PFSK-1 (cell line): Measurements from ENCODE around the gene PDCD4.

Source experiments
- FOXP2 ChIP-seq: optimal IDR thresholded peaks from 2 replicates; pipeline ENCODE3; 2011; ENCODE audit warnings: borderline replicate concordance, control low read depth, inconsistent platforms; ENCODE audit not compliant: insufficient read depth; ENCODE audit errors: extremely low read length, extremely low read depth
- POLR2AphosphoS5 ChIP-seq: IDR thresholded peaks from 2 replicates; pipeline ENCODE4 v1.6.1; 2012; ENCODE audit warnings: low read depth, mild to moderate bottlenecking, control low read depth, low read length, moderate library complexity
- SIN3A ChIP-seq: IDR thresholded peaks from 2 replicates; pipeline ENCODE4 v1.6.1; 2012; ENCODE audit warnings: mild to moderate bottlenecking, low read length, moderate library complexity, borderline replicate concordance; ENCODE audit not compliant: insufficient read depth
- TAF1 ChIP-seq: IDR thresholded peaks from 2 replicates; pipeline ENCODE4 v1.6.1; 2012; ENCODE audit warnings: low read length, control low read depth, borderline replicate concordance; ENCODE audit not compliant: insufficient read depth
- TF ChIP-seq, protein P1 (sequence below), 2 experiments: IDR thresholded peaks; 2 replicates each; pipeline versions ENCODE4 v1.6.1 to v1.8.0; 2011 to 2012; ENCODE audit warnings: low read depth in 2 of 2, low read length in 2 of 2, control low read depth in 1 of 2, inconsistent platforms in 1 of 2, mild to moderate bottlenecking in 1 of 2, moderate library complexity in 1 of 2; ENCODE audit not compliant: insufficient read depth in 1 of 2

DNA sequence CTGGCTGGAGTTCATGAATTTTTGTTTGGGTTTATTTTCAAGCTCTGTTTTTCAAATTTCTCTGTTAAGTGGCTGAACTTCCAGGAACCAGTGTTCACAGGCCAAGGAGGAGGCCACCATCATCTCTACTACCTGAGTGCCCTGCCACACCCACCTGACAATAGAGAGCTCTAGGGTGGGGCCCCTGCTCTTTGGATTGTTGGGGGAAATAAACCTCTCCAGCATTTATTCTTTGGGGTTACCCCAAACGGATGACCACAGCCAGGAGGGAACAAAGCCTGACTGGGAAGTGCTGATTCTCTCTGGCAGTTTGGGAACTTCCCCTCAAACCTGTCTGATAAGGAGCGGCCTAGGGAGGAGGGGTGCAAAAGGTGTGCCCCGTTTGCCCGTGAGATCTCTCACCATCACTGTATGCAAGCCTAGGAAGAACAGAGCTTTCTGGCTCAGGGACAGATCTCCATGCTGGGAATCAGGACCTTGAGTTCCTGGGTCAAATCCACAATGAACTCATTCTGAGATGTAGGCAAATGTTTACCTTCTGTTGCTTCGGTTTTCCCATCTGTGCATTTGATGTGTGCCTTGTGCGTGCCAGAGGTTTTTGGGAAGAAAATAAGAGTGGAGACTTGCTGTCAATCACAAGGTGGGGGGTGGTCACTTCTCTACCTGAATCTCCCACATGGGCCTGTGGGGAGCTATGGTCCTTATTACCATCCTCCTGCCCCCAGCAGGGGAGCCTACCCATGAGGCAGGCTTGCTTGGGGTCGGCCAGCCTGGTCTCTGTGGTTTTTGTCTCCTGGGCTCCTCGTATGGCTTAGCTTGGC lies 27.7 kb upstream of the PDCD4 start:
- TF ChIP-seq POLR2AphosphoS5 (no peak), TAF1 (no peak), SIN3A (no peak), FOXP2 (no peak)
- TF ChIP-seq, protein P1, sequence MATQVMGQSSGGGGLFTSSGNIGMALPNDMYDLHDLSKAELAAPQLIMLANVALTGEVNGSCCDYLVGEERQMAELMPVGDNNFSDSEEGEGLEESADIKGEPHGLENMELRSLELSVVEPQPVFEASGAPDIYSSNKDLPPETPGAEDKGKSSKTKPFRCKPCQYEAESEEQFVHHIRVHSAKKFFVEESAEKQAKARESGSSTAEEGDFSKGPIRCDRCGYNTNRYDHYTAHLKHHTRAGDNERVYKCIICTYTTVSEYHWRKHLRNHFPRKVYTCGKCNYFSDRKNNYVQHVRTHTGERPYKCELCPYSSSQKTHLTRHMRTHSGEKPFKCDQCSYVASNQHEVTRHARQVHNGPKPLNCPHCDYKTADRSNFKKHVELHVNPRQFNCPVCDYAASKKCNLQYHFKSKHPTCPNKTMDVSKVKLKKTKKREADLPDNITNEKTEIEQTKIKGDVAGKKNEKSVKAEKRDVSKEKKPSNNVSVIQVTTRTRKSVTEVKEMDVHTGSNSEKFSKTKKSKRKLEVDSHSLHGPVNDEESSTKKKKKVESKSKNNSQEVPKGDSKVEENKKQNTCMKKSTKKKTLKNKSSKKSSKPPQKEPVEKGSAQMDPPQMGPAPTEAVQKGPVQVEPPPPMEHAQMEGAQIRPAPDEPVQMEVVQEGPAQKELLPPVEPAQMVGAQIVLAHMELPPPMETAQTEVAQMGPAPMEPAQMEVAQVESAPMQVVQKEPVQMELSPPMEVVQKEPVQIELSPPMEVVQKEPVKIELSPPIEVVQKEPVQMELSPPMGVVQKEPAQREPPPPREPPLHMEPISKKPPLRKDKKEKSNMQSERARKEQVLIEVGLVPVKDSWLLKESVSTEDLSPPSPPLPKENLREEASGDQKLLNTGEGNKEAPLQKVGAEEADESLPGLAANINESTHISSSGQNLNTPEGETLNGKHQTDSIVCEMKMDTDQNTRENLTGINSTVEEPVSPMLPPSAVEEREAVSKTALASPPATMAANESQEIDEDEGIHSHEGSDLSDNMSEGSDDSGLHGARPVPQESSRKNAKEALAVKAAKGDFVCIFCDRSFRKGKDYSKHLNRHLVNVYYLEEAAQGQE (IDR thresholded peaks at IDR 0.05; ENCODE audit: insufficient read depth in 1 of 2, low read depth in 2 of 2, low read length in 2 of 2), result no peak
